AG09309 (cell line): ENCODE data around the gene OPTC.

ENCODE experiments used
- DNase-seq: peaks from one replicate; pipeline ENCODE4 v3.0.0-alpha.2; 2010; ENCODE audit warnings: low read depth
- H3K4me3 ChIP-seq: 2 replicates; pipeline ENCODE4 v1.5.1; 2011; ENCODE audit warnings: mild to moderate bottlenecking, low read depth, low read length, moderate library complexity; ENCODE audit not compliant: control insufficient read depth
- TF ChIP-seq, protein P1 (sequence below): IDR thresholded peaks from 2 replicates; pipeline ENCODE4 v1.5.1; 2011; ENCODE audit warnings: mild to moderate bottlenecking, low read depth, low read length, inconsistent platforms; ENCODE audit not compliant: insufficient read depth, control insufficient read depth; ENCODE audit errors: missing control alignments

The OPTC gene

GRCh38 chr1:203492748-203493130 lies 1.2 kb upstream of the OPTC start:
- TF ChIP-seq, protein P1, sequence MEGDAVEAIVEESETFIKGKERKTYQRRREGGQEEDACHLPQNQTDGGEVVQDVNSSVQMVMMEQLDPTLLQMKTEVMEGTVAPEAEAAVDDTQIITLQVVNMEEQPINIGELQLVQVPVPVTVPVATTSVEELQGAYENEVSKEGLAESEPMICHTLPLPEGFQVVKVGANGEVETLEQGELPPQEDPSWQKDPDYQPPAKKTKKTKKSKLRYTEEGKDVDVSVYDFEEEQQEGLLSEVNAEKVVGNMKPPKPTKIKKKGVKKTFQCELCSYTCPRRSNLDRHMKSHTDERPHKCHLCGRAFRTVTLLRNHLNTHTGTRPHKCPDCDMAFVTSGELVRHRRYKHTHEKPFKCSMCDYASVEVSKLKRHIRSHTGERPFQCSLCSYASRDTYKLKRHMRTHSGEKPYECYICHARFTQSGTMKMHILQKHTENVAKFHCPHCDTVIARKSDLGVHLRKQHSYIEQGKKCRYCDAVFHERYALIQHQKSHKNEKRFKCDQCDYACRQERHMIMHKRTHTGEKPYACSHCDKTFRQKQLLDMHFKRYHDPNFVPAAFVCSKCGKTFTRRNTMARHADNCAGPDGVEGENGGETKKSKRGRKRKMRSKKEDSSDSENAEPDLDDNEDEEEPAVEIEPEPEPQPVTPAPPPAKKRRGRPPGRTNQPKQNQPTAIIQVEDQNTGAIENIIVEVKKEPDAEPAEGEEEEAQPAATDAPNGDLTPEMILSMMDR = no peak
- no peak for DNase-seq
- no peak overlapping the region for H3K4me3 ChIP-seq

DNA sequence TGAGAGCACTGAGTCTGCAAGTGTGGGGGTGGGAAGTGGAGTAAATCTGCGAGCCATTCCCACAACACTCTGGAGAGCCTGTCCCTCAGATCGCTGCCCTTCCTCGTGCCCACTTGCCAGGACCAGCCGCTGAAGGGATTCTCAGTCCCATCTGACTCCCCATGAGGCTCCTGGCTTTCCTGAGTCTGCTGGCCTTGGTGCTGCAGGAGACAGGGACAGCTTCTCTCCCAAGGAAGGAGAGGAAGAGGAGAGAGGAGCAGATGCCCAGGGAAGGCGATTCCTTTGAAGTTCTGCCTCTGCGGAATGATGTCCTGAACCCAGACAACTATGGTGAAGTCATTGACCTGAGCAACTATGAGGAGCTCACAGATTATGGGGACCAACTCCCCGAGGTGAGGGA lies 1.9 kb downstream of the OPTC start:
- no peak for DNase-seq
- TF ChIP-seq, protein P1 = no peak
- no peak overlapping the region for H3K4me3 ChIP-seq

DNA sequence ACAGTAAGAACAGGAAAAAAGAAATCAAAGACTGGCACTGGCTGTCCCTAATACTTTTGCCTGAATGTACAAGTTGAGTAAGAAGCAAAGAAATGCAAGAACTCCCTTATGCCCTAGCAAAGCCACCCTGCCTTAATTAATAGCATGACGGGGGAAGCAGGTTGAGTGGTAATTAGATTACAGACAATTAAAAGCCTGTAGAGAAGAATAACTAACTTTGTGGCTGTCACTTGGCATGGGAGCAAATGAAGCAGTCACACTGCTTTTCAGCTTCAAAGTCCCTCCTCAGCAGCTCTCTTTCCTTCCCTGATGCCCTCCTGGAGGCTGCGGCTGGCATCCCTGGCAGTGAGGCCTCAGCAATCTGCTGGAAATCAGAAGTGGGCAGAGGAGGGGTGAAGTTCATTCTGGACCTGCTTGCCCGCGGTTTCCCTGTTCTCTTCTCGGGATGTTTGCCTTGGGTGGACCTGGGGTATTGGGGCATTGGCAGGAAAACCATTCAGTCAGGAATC lies 3.4 kb downstream of the OPTC start:
- TF ChIP-seq, protein P1 = no peak
- DNase-seq = no peak
- no peak overlapping the region for H3K4me3 ChIP-seq

- TF ChIP-seq, protein P1 = no peak
- no peak overlapping the region for H3K4me3 ChIP-seq
- no peak for DNase-seq
These were observed 5.8 kb downstream of the OPTC start for GRCh38 chr1:203499643-203500278.

DNA sequence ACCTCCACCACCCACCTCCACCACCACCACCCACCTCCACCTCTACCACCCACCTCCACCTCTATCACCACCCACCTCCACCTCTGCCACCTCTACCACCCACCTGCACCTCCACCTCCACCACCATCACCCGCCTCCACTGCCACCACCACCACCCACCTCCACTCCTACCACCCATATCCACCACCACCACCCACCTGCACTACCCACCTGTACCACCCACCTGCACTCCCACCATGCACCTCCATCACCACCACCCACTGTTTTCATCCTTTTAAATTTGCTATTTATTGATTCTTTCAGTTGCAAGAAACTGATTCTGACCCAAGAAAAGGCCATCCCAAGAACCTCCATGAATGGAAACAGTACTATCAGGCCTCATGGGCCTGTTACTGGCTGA lies 6.3 kb downstream of the OPTC start:
- no peak overlapping the region for H3K4me3 ChIP-seq
- no peak for DNase-seq
- TF ChIP-seq, protein P1 = no peak

- H3K4me3 ChIP-seq = no peak overlapping the region
- DNase-seq = no peak
- TF ChIP-seq, protein P1 = no peak
These were observed 9.9 kb downstream of the OPTC start for GRCh38 chr1:203503836-203504235.
